HG03378 (cell line): ENCODE measurements around the gene LRP2BP.

Experiments
- ATAC-seq: cut with Tn5 transposase; IDR thresholded peaks from one replicate; pipeline ENCODE4 v1.9.1; 2021; ENCODE audit warnings: mild to moderate bottlenecking, moderate library complexity; ENCODE audit not compliant: unreplicated experiment

Gene LRP2BP

GRCh38 chr4:185362570-185362969 lies 33.2 kb downstream of the LRP2BP start:
- ATAC-seq: peak; percentile 49

DNA sequence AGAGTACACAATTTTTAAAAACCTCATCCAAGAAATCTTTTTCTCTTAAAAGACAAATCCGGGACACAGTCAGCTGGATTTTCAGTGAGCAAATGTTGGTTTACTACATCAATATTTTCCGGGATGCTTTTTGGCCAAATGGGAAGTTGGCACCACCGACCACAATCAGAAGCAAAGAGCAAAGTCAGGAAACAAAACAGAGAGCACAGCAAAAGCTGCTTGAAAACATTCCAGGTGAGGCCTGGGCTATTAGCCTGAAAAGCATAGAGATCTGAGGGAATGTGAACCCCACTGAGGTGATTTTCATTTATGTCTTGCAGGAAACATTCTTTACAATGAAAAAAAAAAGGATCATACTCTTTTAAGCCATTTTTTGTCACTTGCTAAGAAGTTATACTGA lies 33.9 kb downstream of the LRP2BP start:
- ATAC-seq: no peak

- no peak for ATAC-seq
These were observed 35.8 kb downstream of the LRP2BP start for GRCh38 chr4:185359767-185360446.

DNA sequence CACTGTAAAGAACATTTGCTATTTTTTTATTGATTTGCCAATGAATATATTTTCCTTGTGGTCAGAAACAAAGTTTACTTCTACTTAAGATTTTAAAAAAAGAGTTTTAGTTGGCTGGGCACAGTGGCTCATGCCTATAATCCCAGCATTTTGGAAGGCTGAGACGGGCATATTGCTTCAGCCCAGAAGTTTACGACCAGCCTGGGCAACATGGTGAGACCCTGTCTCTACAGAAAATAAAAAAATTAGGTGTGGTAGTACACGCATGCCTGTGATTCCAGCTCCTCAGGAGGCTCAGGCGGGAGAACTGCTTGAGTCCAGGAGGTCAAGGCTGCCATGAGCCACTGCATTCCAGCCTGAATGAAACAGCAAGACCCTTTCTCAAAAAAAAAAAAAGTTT lies 36.8 kb downstream of the LRP2BP start:
- ATAC-seq: no peak

DNA sequence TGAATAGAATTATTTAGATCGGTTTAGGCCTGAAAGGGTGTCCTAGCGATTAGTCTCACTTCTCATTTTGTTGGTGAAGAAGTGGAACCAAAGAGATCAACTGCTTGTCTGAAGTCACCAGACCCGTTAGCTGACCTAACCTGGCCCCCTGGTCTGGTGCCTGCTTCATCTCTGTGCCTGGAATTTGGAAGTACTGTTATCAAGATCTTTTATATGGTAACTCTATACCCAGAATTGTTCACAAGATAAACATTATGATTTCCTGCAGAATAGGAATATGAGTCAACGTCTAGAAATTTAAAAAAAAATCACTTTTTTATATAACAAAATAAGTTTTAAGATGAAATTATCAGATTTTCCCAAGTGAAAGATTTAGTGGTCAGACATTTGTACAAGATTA lies 37.2 kb downstream of the LRP2BP start:
- ATAC-seq: no peak

- ATAC-seq: no peak
These were observed 37.8 kb downstream of the LRP2BP start for GRCh38 chr4:185357733-185358440.

DNA sequence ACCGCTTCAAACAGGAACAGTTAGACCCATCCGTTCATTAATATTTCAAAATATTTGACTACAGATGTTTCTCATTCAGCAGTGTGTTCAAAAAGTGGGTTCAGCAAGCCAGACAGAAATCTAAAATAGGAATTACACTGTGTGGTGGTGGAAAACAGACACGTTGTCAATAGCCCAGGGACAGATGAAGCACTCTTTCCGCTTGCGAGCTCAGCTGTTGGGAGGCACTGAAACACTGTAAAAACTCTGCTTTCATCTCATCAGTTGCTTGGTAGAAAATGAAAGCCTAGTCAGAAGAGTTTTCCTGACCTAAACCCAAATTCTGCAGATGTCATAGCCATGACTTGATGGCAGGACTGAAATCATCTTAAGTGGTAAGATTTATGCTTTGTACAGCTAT lies 38.5 kb downstream of the LRP2BP start:
- no peak for ATAC-seq

GRCh38 chr4:185352741-185353140 lies 43.0 kb downstream of the LRP2BP start:
- ATAC-seq: no peak

DNA sequence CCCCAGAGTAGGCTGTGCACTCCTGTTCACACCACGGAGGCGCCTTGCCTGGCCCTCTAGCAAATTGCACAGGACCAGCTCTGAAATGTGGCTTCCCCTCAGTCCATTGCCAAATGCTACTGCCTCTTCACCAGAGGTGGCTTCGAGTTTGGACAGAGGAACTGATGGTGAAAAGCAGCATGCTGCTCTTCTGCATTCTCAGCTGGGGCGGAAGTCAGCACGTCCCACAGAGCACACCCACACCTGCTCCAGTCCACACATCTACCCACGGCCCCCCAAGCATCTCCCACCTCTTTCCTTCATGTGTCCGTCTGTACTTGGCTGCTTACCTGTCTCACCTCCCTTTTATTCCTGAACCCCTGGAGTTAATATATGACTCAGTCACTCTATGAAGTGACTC lies 43.5 kb downstream of the LRP2BP start:
- ATAC-seq: no peak

DNA sequence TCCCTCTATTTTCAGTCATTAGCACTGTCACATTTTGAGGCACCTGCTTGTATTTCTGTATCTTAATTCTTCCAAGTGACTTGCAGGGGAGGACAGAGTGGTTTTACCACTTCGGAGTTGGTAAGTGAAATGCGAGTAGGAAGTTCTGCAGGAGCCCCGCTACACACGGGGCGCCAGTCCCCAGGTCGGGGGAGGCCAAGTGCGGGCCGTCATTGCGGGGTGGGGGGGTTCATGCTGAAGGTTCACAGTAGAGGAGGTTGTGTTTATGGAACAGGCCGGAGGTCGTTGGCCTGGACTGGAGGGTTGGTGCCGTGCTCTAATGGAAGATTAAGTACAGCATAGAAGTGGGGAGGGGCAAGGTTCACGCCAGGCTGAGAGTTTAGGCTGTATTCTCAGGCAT lies 44.0 kb downstream of the LRP2BP start:
- ATAC-seq: no peak

DNA sequence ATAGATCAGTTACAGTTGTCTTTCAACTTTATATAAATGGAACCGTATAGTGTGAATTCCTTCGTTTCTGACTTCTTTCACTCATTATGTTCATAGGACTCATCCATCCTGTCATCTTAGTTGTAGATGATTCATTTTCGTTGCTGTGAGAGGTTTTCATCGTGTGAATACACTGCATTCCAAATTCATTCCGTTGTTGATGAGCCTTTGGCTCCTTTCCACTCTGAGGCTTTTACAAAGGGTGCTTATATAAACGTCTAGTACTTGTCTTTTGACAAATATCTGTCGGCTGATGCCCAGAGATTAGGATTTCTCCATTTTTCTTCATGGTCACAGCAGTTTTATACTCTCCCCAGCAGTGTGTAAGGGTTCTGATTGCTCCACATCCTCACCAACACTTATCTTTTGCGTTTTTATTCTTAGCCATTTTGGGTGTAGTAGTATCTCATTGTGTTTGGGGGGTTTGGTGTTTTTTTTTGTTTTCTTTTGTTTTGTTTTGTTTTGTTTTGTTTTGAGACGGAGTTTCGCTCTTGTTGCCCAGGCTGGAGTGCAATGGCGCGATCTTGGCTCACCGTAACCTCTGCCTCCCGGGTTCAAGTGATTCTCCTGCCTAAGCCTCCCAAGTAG lies 48.6 kb downstream of the LRP2BP start:
- no peak for ATAC-seq

DNA sequence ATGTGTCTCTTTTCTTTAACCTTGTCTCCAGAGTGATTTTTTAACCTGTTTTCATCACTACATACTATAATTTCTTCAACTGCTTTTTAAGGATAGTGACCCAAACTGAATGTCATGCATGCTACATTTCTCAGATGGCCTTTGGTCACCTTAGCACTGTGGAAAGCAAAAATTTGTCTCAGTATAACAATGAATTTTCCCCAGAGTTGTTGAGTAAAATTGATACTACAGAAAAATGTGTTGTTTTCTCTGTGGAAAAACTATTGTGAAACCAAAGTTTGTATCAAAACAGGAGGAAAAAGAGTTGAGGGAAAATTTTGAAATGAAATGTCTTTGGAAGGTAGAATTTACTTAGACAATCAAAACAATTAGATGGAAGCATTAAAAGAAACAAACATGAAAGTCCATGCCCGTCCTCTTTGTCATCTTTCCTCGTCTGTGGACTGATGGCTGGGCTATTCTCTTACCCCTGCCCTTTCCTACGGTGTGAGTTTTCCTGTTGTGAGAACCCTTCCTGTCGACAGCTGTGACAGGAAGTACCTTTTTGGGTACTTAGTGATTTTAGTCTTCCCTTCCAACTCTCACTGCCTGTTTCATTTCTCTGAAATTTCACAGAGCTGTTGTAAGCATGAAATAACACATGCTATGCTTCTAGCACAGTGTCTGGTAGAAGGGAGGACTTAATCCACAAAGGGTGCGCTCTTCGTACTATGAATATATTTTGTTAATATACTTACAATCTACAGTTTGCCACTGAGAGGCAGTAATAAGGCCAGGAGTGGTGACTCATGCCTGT lies 50.8 kb downstream of the LRP2BP start:
- ATAC-seq: peak; percentile 56

GRCh38 chr4:185343726-185344581 lies 51.8 kb downstream of the LRP2BP start:
- ATAC-seq: no peak

GRCh38 chr4:185341841-185342240 lies 53.9 kb downstream of the LRP2BP start:
- peak; percentile 48 for ATAC-seq

GRCh38 chr4:185341377-185341776 lies 54.3 kb downstream of the LRP2BP start:
- no peak for ATAC-seq

DNA sequence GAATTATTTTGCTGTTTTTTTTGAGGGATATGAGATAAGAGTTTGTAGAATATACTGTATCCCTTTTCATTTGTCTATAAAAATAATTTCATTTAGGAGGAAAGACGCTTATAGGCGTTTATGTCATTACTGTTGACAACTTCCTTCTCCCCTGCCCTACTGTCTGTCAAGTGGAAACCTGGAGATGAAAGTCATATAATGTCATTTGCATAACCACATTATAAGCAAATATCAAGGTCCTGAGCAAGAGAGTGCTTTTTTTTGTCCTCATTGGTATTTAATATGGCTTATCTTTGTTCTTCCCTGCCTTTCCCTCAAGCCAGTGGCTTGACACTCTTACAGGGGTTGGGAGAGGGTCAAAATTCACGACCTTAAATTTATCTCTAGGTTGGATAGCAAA lies 55.8 kb downstream of the LRP2BP start:
- no peak for ATAC-seq

- ATAC-seq: no peak
These were observed 60.1 kb downstream of the LRP2BP start for GRCh38 chr4:185335579-185335978.

GRCh38 chr4:185334326-185334725 lies 61.4 kb downstream of the LRP2BP start:
- ATAC-seq: no peak

DNA sequence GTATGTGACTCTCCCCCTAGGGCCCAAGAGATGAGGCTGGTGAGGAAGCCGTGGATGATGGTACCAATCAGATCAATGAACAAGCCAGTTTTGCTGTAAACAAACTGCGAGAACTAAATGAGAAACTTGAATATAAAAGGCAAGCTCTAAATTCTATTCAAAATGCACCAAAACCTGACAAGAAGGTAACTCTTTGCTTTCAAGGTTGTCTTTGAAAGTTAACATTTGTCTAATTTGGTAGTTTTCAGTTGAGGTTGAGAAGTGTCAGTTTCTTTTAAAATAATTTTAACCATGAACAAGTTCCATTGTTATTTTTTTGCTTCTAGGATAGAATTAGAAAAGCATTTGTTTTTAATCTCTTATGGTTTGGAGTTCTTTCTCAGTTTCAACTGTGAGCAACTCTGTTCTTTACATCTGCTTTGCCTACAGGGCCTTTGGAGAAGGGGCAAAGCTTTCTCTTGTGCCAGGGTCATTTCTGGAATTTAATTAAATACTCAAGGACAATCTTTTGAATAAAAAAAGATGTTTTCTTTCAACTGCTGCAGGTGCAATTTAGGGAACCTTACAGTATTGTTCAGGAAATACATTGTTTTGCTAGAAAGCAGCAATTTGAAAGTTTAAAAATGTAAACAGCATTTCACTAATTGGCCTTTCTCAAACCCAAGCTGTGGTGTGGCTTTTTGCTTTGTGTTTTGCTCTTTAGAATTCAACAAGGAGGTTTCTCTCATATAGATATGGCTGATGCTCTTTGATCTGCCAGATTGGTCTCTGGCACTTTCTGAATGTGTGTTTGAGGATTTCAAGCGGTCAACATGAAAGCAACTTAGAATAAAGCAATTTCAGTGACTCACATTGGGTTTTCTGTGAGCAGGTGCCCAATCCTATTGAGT lies 62.9 kb downstream of the LRP2BP start:
- ATAC-seq: peak; percentile 67
